Dedifferentiated amniotic fluid mesenchymal stem cell (primary cell): ENCODE results near the gene KCNIP2.

Source experiments
- DNase-seq: peaks from one replicate; pipeline ENCODE4 v3.0.0-alpha.2; 2016; ENCODE audit errors: extremely low spot score

KCNIP2 gene

GRCh38 chr10:101782811-101783735, 60.5 kb downstream of the KCNIP2 start, which contains the start of gene NPM3:
TSS of gene NPM3 (minus strand) at chr10:101783446. CDS start at chr10:101783390, 56 bp downstream.
- peak; percentile 74 for DNase-seq

GRCh38 chr10:101781984-101782810, 61.4 kb downstream of the KCNIP2 start:
- DNase-seq = no peak

GRCh38 chr10:101781655-101781983, 62.0 kb downstream of the KCNIP2 start:
- no peak for DNase-seq

GRCh38 chr10:101780818-101781654, 62.6 kb downstream of the KCNIP2 start:
- peak; percentile 27 for DNase-seq

GRCh38 chr10:101780187-101780817, 63.3 kb downstream of the KCNIP2 start:
- DNase-seq = no peak

- peak; percentile 45 for DNase-seq
Measured at GRCh38 chr10:101779544-101780186, 63.9 kb downstream of the KCNIP2 start.

GRCh38 chr10:101778781-101779543, 64.6 kb downstream of the KCNIP2 start:
- no peak for DNase-seq

- DNase-seq = no peak
Measured at GRCh38 chr10:101778151-101778780, 65.3 kb downstream of the KCNIP2 start.

- no peak for DNase-seq
Measured at GRCh38 chr10:101777619-101778145, 65.9 kb downstream of the KCNIP2 start.

- no peak for DNase-seq
Measured at GRCh38 chr10:101776161-101776817, 67.3 kb downstream of the KCNIP2 start.
